ENCODE data around the gene NFIB. TPM values are rescaled to one million over a fixed set of nuclear protein-coding genes. Genes with fewer than 3 reads are reported as not detected.

The NFIB gene
- total RNA-seq, 1 donor from 2014 or later, result 2.4 TPM

DNA sequence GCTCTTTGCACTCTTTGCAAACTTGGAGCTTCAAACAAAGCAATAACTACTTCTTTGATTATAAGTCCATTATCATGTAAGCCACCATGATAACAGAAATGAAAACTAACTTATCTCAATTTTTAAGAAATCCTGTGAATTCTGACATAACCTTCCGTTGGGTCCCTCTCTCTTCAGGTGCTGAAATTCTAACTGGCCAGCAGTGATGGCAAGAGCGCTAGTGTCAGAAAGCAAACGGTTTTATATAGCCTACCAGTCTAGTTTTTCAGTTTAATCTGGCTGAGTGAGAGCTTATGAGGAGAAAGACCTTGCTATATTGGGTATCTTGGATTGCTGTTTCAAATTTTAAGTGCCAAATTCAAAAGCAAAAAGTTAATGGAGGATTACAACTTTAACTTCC, 13.4 kb downstream of the NFIB start:
- no peak for DNase-seq (ENCODE audit: low read depth)
- H3K4me3 ChIP-seq (ENCODE audit: low read depth, low read length), result peak overlapping the region; percentile 43
- TF ChIP-seq, protein P1, sequence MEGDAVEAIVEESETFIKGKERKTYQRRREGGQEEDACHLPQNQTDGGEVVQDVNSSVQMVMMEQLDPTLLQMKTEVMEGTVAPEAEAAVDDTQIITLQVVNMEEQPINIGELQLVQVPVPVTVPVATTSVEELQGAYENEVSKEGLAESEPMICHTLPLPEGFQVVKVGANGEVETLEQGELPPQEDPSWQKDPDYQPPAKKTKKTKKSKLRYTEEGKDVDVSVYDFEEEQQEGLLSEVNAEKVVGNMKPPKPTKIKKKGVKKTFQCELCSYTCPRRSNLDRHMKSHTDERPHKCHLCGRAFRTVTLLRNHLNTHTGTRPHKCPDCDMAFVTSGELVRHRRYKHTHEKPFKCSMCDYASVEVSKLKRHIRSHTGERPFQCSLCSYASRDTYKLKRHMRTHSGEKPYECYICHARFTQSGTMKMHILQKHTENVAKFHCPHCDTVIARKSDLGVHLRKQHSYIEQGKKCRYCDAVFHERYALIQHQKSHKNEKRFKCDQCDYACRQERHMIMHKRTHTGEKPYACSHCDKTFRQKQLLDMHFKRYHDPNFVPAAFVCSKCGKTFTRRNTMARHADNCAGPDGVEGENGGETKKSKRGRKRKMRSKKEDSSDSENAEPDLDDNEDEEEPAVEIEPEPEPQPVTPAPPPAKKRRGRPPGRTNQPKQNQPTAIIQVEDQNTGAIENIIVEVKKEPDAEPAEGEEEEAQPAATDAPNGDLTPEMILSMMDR (conservative IDR thresholded peaks at IDR 0.05; ENCODE audit: low read depth, low read length), result no peak

DNA sequence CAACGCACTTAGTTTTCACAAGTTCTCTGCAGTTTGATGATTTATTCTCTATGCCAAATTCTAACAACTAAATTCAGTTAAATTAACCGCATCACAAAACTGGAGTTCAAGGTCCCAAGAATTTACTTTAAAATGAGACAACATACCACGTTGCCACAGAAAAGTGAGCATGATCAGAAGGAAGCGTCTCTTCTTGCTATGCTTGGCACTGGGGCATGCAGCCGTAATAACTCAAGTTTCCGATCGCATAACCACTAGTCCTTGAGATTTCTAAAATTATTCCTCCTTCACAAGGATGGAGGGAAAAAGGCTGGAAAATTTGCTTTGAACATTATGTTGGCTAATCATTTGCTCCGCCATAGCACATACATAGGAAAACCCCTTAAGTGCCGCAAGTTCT, 13.9 kb downstream of the NFIB start:
- H3K4me3 ChIP-seq (ENCODE audit: low read depth, low read length), result peak overlapping the region; percentile 43
- TF ChIP-seq, protein P1 (conservative IDR thresholded peaks at IDR 0.05; ENCODE audit: low read depth, low read length), result no peak
- DNase-seq (ENCODE audit: low read depth), result no peak

DNA sequence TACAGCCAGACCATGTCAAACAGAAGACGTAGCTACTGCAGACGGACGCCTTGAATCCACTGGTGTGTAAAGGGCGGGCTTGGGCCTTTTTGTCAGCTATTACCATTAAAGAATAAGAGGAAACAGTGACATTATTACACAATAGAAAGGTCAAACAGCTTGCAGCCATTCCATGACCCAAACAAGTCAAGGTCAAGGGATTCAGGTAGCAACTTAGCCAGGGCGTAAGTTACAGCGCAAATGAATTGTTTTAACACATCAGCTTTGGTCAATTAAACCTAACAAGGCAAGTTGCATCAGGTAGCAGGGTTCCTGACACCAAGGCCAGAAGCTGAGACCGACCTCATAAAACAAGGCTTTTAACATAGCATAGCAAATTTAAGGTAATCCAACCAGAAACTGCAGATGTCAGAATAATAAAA, 15.3 kb downstream of the NFIB start:
- DNase-seq (ENCODE audit: low read depth), result no peak
- peak overlapping the region; percentile 12 for H3K4me3 ChIP-seq (ENCODE audit: low read depth, low read length)
- TF ChIP-seq, protein P1 (conservative IDR thresholded peaks at IDR 0.05; ENCODE audit: low read depth, low read length), result no peak

DNA sequence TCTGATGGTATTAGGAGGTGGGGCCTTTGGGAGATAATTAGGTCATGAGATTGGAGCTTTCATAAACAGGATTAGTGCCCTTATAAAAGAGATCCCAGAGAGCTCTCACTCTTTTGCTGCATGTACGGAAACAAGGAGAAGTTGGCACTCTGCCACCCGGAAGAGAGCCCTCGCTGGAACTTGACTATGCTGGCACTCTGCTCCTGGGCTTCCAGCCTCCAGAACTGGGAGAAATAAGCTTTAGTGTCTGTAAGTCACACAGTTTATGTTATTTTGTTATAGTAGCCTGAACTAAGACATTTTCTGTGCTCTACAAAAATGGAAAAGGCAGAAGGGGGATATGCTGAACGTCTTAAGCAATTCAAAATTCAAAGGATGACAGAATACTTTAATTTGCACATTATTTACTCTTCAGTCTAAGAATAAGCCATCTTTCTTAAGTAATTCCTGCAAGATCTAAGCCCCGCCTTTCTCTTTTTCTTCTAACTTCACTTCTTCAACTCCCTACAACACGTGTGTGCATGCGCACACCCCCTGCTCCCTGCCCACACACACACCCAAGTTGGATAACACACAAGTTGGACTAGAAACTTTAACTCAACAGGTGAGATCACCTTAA, 17.3 kb downstream of the NFIB start:
- no peak for DNase-seq (ENCODE audit: low read depth)
- TF ChIP-seq, protein P1 (conservative IDR thresholded peaks at IDR 0.05; ENCODE audit: low read depth, low read length), result no peak

DNA sequence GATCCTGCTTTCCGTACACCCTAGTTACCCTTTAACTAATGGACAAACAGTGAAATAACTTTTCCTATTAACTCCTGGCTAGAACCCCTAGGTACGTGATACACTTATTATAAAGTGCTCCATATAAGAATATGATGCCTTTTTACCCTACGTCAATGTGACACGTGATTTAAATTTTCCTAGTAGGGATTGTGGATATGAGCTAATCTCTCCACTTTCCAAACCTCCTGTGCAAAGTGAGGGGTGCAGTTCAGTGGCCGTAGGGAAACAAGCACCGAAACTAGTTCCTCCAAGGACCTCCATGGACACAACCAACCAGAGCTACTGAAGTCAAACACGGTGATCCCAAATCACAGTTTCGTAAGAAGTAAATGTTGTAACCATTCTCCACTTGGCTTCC, 19.3 kb downstream of the NFIB start:
- TF ChIP-seq, protein P1 (conservative IDR thresholded peaks at IDR 0.05; ENCODE audit: low read depth, low read length), result no peak
- DNase-seq (ENCODE audit: low read depth), result no peak

More for the DNA sequence above, 17.3 kb downstream of the NFIB start:
- peak overlapping the region; percentile 3 for H3K4me3 ChIP-seq (ENCODE audit: low read depth, low read length)

DNA sequence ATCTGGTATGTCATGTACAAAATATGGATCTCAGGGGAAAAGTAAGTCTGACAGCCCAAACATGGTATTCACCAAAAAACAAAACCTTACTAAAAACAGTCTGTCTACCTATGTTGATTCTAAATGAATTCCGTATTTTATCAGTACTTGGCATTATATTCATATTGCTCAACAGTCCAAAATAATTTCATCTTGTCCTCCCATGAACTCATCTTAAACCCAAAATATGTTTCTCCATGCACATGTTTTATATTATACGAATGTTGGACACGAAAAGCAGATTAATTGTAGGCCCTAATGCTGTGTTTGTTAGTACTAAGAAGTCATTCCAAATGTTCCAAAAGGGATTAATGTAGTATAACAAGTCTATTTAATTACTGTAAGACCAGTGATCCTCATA, 20.1 kb downstream of the NFIB start:
- H3K4me3 ChIP-seq (ENCODE audit: low read depth, low read length), result no peak overlapping the region
- TF ChIP-seq, protein P1 (conservative IDR thresholded peaks at IDR 0.05; ENCODE audit: low read depth, low read length), result no peak
- DNase-seq (ENCODE audit: low read depth), result no peak

More for the DNA sequence above, 19.3 kb downstream of the NFIB start:
- H3K4me3 ChIP-seq (ENCODE audit: low read depth, low read length), result no peak overlapping the region

DNA sequence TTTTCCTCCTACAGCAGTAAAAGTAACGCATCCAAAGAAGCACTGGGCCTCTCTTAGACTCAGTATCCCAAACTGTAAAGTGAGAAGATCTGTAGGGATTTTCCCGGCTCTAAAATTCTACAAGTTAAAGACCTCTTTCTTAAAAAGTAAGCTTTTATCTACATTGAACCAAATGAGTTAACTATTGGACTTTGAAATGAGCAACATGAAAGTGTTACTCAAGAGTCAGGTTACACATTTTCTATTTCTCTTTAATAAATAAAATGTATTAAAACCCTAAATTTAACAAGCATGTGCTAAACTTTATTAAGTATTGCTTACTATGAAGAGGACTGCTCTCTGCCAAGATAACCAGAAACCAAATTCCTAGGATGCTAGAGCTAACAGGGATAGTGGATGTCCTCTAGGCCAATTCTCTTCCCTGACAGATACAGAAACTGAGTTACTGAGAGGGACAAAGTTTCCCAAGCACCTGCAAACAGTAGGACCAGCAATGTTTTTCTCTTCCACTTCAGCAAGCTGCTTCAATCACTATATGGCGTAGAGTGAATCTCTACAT, 21.7 kb downstream of the NFIB start:
- DNase-seq (ENCODE audit: low read depth), result no peak
- TF ChIP-seq, protein P1 (conservative IDR thresholded peaks at IDR 0.05; ENCODE audit: low read depth, low read length), result no peak
- H3K4me3 ChIP-seq (ENCODE audit: low read depth, low read length), result no peak overlapping the region
